ENCODE results near the gene ABLIM3.

ABLIM3 gene

GRCh38 chr5:149138182-149138923 is 2.9 kb upstream of the ABLIM3 start:
- no peak for TF ChIP-seq POLR2AphosphoS5 (IDR thresholded peaks at IDR 0.05; ENCODE audit: low read depth, low read length)
- no peak for TF ChIP-seq TAF1 (IDR thresholded peaks at IDR 0.05; ENCODE audit: borderline replicate concordance, insufficient read depth, low read length)

GRCh38 chr5:149140197-149141002 is 893 bp upstream of the ABLIM3 start:
- no peak for TF ChIP-seq SIN3A (IDR thresholded peaks at IDR 0.05; ENCODE audit: borderline replicate concordance, insufficient read depth, low read length)
- TF ChIP-seq FOXP2 (optimal IDR thresholded peaks at IDR 0.05; ENCODE audit: borderline replicate concordance, extremely low read depth, extremely low read length, insufficient read depth): no peak
- TF ChIP-seq POLR2AphosphoS5 (IDR thresholded peaks at IDR 0.05; ENCODE audit: low read depth, low read length): no peak
- TF ChIP-seq REST (IDR thresholded peaks at IDR 0.05; ENCODE audit: insufficient read depth in 1 of 2, low read depth in 2 of 2, low read length in 2 of 2): no peak
- TF ChIP-seq TAF1 (IDR thresholded peaks at IDR 0.05; ENCODE audit: borderline replicate concordance, insufficient read depth, low read length): no peak

- no peak for TF ChIP-seq SIN3A (IDR thresholded peaks at IDR 0.05; ENCODE audit: borderline replicate concordance, insufficient read depth, low read length)
- no peak for TF ChIP-seq TAF1 (IDR thresholded peaks at IDR 0.05; ENCODE audit: borderline replicate concordance, insufficient read depth, low read length)
- TF ChIP-seq REST (IDR thresholded peaks at IDR 0.05; ENCODE audit: insufficient read depth in 1 of 2, low read depth in 2 of 2, low read length in 2 of 2): no peak
- TF ChIP-seq FOXP2 (optimal IDR thresholded peaks at IDR 0.05; ENCODE audit: borderline replicate concordance, extremely low read depth, extremely low read length, insufficient read depth): no peak
- no peak for TF ChIP-seq POLR2AphosphoS5 (IDR thresholded peaks at IDR 0.05; ENCODE audit: low read depth, low read length)
These were observed 911 bp downstream of the ABLIM3 start for GRCh38 chr5:149141957-149142851.

GRCh38 chr5:149143470-149143869 is 2.2 kb downstream of the ABLIM3 start:
- no peak for TF ChIP-seq POLR2AphosphoS5 (IDR thresholded peaks at IDR 0.05; ENCODE audit: low read depth, low read length)
- TF ChIP-seq FOXP2 (optimal IDR thresholded peaks at IDR 0.05; ENCODE audit: borderline replicate concordance, extremely low read depth, extremely low read length, insufficient read depth): no peak
- TF ChIP-seq REST (IDR thresholded peaks at IDR 0.05; ENCODE audit: insufficient read depth in 1 of 2, low read depth in 2 of 2, low read length in 2 of 2): no peak

- TF ChIP-seq SIN3A (IDR thresholded peaks at IDR 0.05; ENCODE audit: borderline replicate concordance, insufficient read depth, low read length): no peak
- no peak for TF ChIP-seq REST (IDR thresholded peaks at IDR 0.05; ENCODE audit: insufficient read depth in 1 of 2, low read depth in 2 of 2, low read length in 2 of 2)
- TF ChIP-seq TAF1 (IDR thresholded peaks at IDR 0.05; ENCODE audit: borderline replicate concordance, insufficient read depth, low read length): no peak
- TF ChIP-seq FOXP2 (optimal IDR thresholded peaks at IDR 0.05; ENCODE audit: borderline replicate concordance, extremely low read depth, extremely low read length, insufficient read depth): no peak
- TF ChIP-seq POLR2AphosphoS5 (IDR thresholded peaks at IDR 0.05; ENCODE audit: low read depth, low read length): no peak
These were observed 3.3 kb downstream of the ABLIM3 start for GRCh38 chr5:149144637-149145036.
